Embryonic facial prominence (tissue), 1 donor: ENCODE measurements around the gene TECPR2.

Experiments used
- DNase-seq: peaks from one replicate; pipeline ENCODE4 v3.0.0-alpha.2; 2016; ENCODE audit errors: extremely low spot score

Gene TECPR2

GRCh38 chr14:102496331-102496691 is 133.6 kb downstream of the TECPR2 start:
- DNase-seq = no peak

GRCh38 chr14:102496958-102497744 is 134.4 kb downstream of the TECPR2 start:
- no peak for DNase-seq

GRCh38 chr14:102497998-102498677 is 135.4 kb downstream of the TECPR2 start:
- no peak for DNase-seq

GRCh38 chr14:102498678-102499265 is 136.0 kb downstream of the TECPR2 start:
- DNase-seq = no peak

GRCh38 chr14:102499401-102500157 is 136.8 kb downstream of the TECPR2 start:
- DNase-seq = no peak

GRCh38 chr14:102500158-102500662 is 137.5 kb downstream of the TECPR2 start:
- DNase-seq = no peak

GRCh38 chr14:102500713-102501112 is 138.0 kb downstream of the TECPR2 start:
- no peak for DNase-seq

GRCh38 chr14:102501751-102502315 is 139.1 kb downstream of the TECPR2 start:
- no peak for DNase-seq

GRCh38 chr14:102502571-102502970 is 139.8 kb downstream of the TECPR2 start:
- DNase-seq = no peak

GRCh38 chr14:102503641-102504327 is 141.0 kb downstream of the TECPR2 start:
- no peak for DNase-seq

GRCh38 chr14:102504328-102504999 is 141.7 kb downstream of the TECPR2 start:
- no peak for DNase-seq

- DNase-seq = no peak
These were observed 142.4 kb downstream of the TECPR2 start for GRCh38 chr14:102505000-102505619.

GRCh38 chr14:102505775-102506625 is 143.3 kb downstream of the TECPR2 start:
- no peak for DNase-seq

GRCh38 chr14:102506626-102506925 is 143.8 kb downstream of the TECPR2 start:
- no peak for DNase-seq

- DNase-seq = no peak
These were observed 144.5 kb downstream of the TECPR2 start for GRCh38 chr14:102507081-102507856.

- DNase-seq = no peak
These were observed 145.1 kb downstream of the TECPR2 start for GRCh38 chr14:102507857-102508312.

GRCh38 chr14:102508410-102508773 is 145.7 kb downstream of the TECPR2 start:
- no peak for DNase-seq
